HFF-Myc (cell line): ENCODE measurements around the gene ZSCAN20.

ENCODE experiments used
- DNase-seq: peaks from one replicate; pipeline ENCODE4 v3.0.0-alpha.2; 2011; ENCODE audit warnings: low read depth; ENCODE audit errors: extremely low read depth
- H3K4me3 ChIP-seq: replicated peaks from 2 replicates; pipeline ENCODE4 v1.5.1; 2011; ENCODE audit warnings: low read depth, mild to moderate bottlenecking, control low read depth, low read length
- CTCF ChIP-seq: IDR thresholded peaks from 2 replicates; pipeline ENCODE4 v1.5.1; 2012; ENCODE audit warnings: mild to moderate bottlenecking, low read depth, low read length, control low read depth; ENCODE audit errors: missing control alignments

The ZSCAN20 gene

GRCh38 chr1:33435096-33435820 lies 37.2 kb upstream of the ZSCAN20 start:
- TF ChIP-seq CTCF = no peak
- no peak overlapping the region for H3K4me3 ChIP-seq
- no peak for DNase-seq

GRCh38 chr1:33436557-33437285 lies 35.7 kb upstream of the ZSCAN20 start:
- TF ChIP-seq CTCF = no peak
- DNase-seq = no peak
- H3K4me3 ChIP-seq = no peak overlapping the region

- no peak for TF ChIP-seq CTCF
- H3K4me3 ChIP-seq = no peak overlapping the region
- DNase-seq = no peak
Measured at GRCh38 chr1:33438364-33439160, 33.9 kb upstream of the ZSCAN20 start.

GRCh38 chr1:33439662-33440061 lies 32.8 kb upstream of the ZSCAN20 start:
- TF ChIP-seq CTCF = no peak
- no peak for DNase-seq
- H3K4me3 ChIP-seq = no peak overlapping the region

- no peak for TF ChIP-seq CTCF
- DNase-seq = no peak
- no peak overlapping the region for H3K4me3 ChIP-seq
Measured at GRCh38 chr1:33441088-33441745, 31.2 kb upstream of the ZSCAN20 start.

GRCh38 chr1:33442141-33442540 lies 30.3 kb upstream of the ZSCAN20 start:
- TF ChIP-seq CTCF = no peak
- DNase-seq = no peak
- no peak overlapping the region for H3K4me3 ChIP-seq
